HG02885 (cell line): Measurements from ENCODE around the gene ZNF595.
A peak's percentile ranks its signal among the peaks of the same experiment; 100 is the strongest.
"Not testable (repeated sequence)": the region's sequence is repeated elsewhere in the genome, so short reads cannot be mapped to it uniquely, and the experiment has no call there.

ENCODE experiments used
- ATAC-seq: cut with Tn5 transposase; IDR thresholded peaks from one replicate; pipeline ENCODE4 v1.9.1; 2021; ENCODE audit warnings: mild to moderate bottlenecking; ENCODE audit not compliant: unreplicated experiment, poor library complexity

The ZNF595 gene

DNA sequence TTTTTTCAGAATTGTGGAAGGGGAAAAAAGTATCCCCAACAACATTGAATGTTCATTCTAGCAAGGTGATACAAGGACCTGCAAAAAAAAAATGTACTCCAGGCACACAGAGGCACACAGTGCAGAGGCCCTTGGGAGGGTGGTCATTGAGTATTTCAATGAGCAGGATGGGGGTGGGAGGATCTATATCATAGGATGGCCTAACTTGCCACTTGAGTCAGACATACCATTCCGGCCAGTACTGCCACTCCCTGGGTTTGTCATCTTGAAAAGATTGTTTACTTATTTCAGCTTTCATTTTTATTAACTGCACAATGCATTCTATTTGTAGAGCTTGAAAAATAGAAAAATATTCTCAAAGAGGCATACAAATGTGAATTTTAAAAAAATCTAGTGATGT lies 18.7 kb downstream of the ZNF595 start:
- ATAC-seq: no peak

DNA sequence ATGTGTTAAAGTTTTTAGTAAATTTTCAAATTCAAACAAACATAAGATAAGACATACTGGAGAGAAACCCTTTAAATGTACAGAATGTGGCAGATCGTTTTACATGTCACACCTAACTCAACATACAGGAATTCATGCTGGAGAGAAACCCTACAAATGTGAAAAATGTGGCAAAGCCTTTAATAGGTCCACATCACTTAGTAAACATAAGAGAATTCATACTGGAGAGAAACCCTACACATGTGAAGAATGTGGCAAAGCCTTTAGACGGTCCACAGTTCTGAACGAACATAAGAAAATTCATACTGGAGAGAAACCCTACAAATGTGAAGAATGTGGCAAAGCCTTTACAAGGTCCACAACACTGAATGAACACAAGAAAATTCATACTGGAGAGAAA lies 32.8 kb downstream of the ZNF595 start:
- no peak for ATAC-seq

GRCh38 chr4:86559-87324 lies 33.6 kb downstream of the ZNF595 start:
- not testable (repeated sequence) for ATAC-seq

GRCh38 chr4:98386-98785 lies 45.3 kb downstream of the ZNF595 start:
- ATAC-seq: no peak

- no peak for ATAC-seq
These were observed 46.7 kb downstream of the ZNF595 start for GRCh38 chr4:99863-100262.

DNA sequence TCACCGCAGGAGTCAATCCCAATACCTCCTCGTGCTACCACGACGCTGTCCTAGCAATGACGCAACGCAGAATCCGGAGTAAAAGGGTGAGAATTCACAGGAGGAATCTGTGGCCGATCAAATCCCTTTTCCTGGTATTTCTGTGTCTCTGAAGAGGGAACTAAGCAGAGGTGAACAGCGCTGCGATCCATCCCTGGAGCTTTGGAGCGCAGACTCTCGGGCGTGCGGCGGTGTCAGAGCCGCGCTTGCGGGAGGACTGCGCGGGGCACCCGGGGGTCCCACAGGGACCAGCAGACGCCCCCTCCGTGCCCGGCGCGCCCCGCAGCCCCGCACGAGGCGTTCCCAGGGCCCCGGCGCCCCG lies 53.9 kb downstream of the ZNF595 start:
- no peak for ATAC-seq

GRCh38 chr4:107444-108429 lies 54.6 kb downstream of the ZNF595 start:
- ATAC-seq: no peak

DNA sequence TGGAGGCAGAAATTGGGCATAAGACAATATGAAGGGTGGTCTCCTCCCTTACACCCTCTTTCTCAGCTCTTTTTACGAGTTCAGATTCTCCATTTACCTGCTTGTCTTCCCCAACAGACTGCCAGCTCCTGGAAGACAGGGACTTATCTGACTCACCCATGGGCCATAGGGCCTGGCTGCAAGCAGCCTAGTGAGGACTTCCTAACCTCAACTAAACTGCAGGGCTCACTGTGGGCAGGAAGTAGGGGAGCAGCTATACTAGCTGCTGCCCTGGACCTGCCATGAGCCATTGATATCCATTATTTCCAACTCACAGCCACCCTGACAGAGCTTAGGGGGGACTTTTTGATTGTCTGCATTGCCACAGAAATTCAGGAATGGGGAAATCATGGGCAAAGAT lies 59.6 kb downstream of the ZNF595 start:
- ATAC-seq: no peak

GRCh38 chr4:113732-114131 lies 60.6 kb downstream of the ZNF595 start:
- no peak for ATAC-seq

- ATAC-seq: no peak
These were observed 61.0 kb downstream of the ZNF595 start for GRCh38 chr4:114149-114548.

GRCh38 chr4:116499-116898 lies 63.4 kb downstream of the ZNF595 start:
- no peak for ATAC-seq

GRCh38 chr4:120616-121015 lies 67.5 kb downstream of the ZNF595 start:
- no peak for ATAC-seq

- no peak for ATAC-seq
These were observed 68.4 kb downstream of the ZNF595 start for GRCh38 chr4:121408-122084.

- not testable (repeated sequence) for ATAC-seq
These were observed 70.8 kb downstream of the ZNF595 start for GRCh38 chr4:123922-124274.

- ATAC-seq: peak; percentile 98
These were observed 71.4 kb downstream of the ZNF595 start, which contains the start of gene ZNF718 for GRCh38 chr4:124275-125081. TSS of gene ZNF718 (plus strand) at chr4:124501. CDS start at chr4:124671, 170 bp downstream.

- peak; percentile 19 for ATAC-seq
These were observed 72.1 kb downstream of the ZNF595 start for GRCh38 chr4:125091-125771.

DNA sequence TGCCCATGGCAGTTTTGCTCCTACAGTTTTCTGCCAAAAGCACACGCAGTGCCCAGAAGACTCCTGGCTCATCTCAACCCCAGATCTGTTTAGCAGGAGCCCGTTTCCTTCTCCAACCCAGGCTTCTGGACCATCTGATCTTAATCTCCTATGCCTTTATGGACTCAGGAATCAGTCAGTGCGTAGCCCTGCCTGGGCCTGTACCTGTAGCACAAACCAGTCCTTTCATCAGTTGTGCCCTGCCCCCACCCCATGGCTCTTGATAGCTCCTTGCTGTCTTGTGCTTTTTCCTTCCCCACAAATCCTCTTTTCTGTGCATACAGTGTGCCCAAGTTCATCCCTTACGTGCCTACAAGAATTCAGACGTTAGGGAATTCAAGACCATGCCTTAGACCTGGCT lies 72.7 kb downstream of the ZNF595 start:
- ATAC-seq: no peak

GRCh38 chr4:132483-132882 lies 79.4 kb downstream of the ZNF595 start:
- ATAC-seq: no peak
